Memory B cell (primary cell): Measurements from ENCODE around the gene UBE2R2.
"Not testable (repeated sequence)": the region's sequence is repeated elsewhere in the genome, so short reads cannot be mapped to it uniquely, and the experiment has no call there.

ENCODE experiments used
- ATAC-seq: fragments of 150-1000 bp; cut with Tn5 transposase; 2 replicates; pipeline ENCODE4 v1.10.0; 2021; ENCODE audit warnings: low read depth, mild to moderate bottlenecking, moderate library complexity
- DNase-seq, 2 donors: peaks; one replicate each; pipeline ENCODE4 v3.0.0; 2022; ENCODE audit warnings: low spot score in 2 of 2
- H3K27ac Mint-ChIP-seq: one replicate; pipeline ENCODE4 v1.8.0; 2022; ENCODE audit warnings: mild to moderate bottlenecking, moderate library complexity, mixed read lengths
- H3K27me3 Mint-ChIP-seq: one replicate; pipeline ENCODE4 v1.8.0; 2022; ENCODE audit warnings: mixed read lengths
- H3K36me3 Mint-ChIP-seq: one replicate; pipeline ENCODE4 v1.8.0; 2022; ENCODE audit warnings: mild to moderate bottlenecking, mixed read lengths
- H3K4me1 Mint-ChIP-seq: one replicate; pipeline ENCODE4 v1.8.0; 2022; ENCODE audit warnings: mixed read lengths
- H3K4me3 Mint-ChIP-seq: one replicate; pipeline ENCODE4 v1.8.0; 2022; ENCODE audit warnings: mild to moderate bottlenecking, moderate library complexity, mixed read lengths
- H3K9me3 Mint-ChIP-seq: one replicate; pipeline ENCODE4 v1.8.0; 2022; ENCODE audit warnings: mixed read lengths

UBE2R2 gene

DNA sequence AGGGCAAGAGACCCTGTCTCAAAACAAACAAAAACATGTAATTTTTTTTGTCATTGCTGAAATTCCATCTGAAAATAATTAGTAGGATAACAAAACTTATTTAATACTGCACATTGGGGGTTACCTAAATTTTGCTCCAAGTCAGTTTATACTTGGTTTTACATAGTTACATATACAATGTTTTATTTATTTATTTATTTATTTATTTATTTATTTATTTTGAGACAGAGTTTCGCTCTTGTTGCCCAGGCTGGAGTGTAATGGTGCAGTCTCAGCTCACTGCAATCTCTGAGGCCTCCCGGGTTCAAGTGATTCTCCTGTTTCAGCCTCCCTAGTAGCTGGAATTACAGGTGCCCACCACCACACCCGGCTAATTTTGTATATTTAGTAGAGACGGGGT lies 52.3 kb downstream of the UBE2R2 start:
- not testable (repeated sequence) for DNase-seq

DNA sequence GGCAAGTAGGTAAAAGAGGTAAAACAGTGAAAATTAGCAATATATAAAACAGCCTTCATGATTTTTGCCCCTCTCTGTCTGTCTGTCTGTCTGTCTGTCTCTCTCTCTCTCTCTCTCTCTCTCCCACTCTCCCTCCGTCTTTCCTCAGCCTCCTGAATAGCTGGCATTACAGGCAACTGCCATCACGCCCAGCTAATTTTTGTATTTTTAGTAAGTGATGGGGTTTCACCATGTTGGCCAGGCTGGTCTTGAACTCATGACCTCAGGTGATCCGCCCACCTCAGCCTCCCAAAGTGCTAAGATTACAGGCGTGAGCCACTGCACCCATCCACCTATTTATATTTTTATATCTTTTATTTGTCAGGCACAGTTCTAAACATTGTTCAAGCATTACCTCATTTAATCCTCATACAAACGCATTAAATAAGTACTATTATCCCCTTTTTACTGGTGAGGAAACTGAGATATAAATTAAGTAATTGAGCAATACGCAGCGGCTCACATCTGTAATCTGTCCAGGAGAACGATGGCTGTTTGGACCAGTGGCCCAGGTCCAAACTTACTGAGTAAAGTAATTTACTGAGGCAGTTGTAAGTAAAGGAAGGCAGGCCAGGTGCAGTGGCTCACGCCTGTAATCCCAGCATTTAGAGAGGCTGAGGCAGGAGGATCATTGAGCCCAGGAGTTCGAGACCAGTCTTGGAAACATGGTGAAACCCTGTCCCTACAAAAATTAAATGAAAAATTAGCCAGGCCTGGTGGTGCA lies 60.9 kb downstream of the UBE2R2 start:
- no peak for DNase-seq
- no peaks in the 10 kb centered on the region for H3K27me3 Mint-ChIP-seq
- H3K27ac Mint-ChIP-seq = peak overlapping the region; percentile 31
- H3K9me3 Mint-ChIP-seq = no peaks in the 10 kb centered on the region
- no peaks in the 10 kb centered on the region for H3K36me3 Mint-ChIP-seq
- peaks cover 19% of the 10 kb centered on the region for H3K4me1 Mint-ChIP-seq
- no peak for ATAC-seq
- no peak overlapping the region for H3K4me3 Mint-ChIP-seq

More for the DNA sequence above, 52.3 kb downstream of the UBE2R2 start:
- not testable (repeated sequence) for H3K9me3 Mint-ChIP-seq, H3K27ac Mint-ChIP-seq, H3K27me3 Mint-ChIP-seq, ATAC-seq, H3K36me3 Mint-ChIP-seq, H3K4me3 Mint-ChIP-seq
- H3K4me1 Mint-ChIP-seq = peaks cover 16% of the 10 kb centered on the region

DNA sequence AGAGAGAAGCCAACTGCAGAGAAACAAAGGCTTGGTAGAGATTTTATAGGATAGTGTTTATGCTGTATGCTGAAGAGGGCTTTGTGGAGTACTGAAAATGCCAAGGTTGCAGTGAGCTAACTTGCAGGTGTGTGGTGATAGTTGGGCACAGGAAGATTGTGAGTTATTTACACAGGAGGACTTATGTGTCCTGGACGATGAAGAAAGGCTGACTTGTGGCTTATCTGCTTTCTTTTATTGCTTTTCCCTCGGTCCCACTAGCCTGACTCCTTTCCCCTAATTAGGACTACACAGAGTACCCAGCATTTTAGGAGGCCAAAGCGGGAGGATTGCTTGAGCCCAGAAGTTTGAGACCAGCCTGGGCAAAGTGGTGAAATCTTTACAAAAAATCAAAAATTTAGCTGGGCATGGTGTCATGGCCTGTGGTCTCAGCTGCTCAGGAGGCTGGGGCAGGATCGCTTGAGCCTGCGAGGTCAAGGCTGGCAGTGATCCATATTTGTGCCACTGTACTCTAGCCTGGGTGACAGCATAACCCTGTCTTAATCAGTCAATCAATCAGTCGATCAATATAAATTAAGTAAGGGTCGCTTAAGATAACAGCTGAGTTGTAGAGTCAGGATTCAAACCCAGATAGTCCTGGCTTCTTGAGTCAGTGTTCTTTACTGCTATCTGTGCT lies 61.9 kb downstream of the UBE2R2 start:
- DNase-seq (no peak), ATAC-seq (no peak)
- H3K9me3 Mint-ChIP-seq = no peaks in the 10 kb centered on the region
- no peaks in the 10 kb centered on the region for H3K27me3 Mint-ChIP-seq
- H3K4me1 Mint-ChIP-seq = peaks cover 19% of the 10 kb centered on the region
- H3K27ac Mint-ChIP-seq = no peak overlapping the region
- no peaks in the 10 kb centered on the region for H3K36me3 Mint-ChIP-seq
- H3K4me3 Mint-ChIP-seq = no peak overlapping the region

DNA sequence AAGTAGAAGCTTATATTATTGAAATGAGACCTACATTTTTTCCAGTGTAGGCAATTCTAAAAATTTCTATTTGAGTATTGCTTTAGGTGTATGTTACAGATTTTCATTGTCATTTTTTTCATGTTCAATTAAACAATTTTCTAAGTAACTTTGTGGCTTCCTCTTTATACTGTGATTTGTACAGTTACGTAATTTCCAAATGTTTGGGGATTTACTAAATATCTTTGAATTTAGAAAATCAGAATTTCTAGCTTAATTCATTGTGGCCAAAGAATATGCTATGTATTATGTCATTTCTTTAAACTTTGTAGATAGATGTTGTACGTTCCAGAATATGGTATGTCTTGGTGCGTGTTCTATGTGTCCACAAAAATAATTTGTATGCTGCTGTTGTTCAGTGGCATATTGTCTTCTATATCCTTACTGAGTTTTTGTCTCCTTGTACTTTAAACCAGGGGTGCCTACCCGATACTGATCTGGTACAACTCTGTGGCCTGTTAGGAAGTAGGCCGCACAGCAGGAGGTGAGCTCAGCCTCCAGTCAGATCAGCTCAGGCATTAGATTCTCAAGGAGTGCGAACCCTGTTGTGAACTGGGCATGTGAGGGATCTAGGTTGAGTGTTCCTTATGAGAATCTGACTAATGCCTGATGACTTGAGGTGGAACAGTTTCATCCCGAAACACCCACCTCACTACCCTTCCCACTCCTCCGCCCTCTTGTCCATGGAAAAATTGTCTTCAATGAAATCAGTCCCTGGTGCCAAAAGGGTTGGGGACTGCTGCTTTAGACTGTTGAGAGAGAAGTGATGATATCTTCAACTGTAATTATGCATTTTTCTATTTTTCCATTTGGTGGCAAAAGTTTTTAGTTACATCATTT lies 63.5 kb downstream of the UBE2R2 start:
- Mint-ChIP-seq H3K4me3 (no peak overlapping the region), H3K27me3 (no peaks in the 10 kb centered on the region), H3K27ac (peak overlapping the region; percentile 56), H3K9me3 (no peaks in the 10 kb centered on the region), H3K4me1 (peaks cover 21% of the 10 kb centered on the region), H3K36me3 (no peaks in the 10 kb centered on the region)
- no peak for ATAC-seq
- DNase-seq = no peak

DNA sequence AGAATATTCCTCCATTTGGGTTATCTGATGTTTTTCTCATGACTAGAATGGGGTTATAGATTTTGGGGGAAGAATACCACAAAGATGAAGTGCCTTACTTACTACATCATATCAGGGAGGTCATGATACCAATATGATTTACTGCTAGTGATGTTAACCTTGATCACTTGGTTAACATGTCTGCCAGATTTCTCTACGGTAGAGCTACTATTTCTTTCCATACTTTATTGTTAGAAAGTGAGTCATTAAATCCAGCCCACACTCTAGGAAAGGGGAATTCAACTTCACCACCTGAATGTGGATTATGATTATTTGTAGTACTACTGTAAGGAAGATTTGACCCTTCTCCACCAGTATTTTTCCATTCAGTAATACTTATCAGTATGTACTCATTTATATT lies 64.7 kb downstream of the UBE2R2 start:
- Mint-ChIP-seq H3K36me3 (peaks cover 2% of the 10 kb centered on the region), H3K4me1 (peaks cover 21% of the 10 kb centered on the region), H3K9me3 (no peaks in the 10 kb centered on the region), H3K27me3 (no peaks in the 10 kb centered on the region), H3K27ac (peak overlapping the region; percentile 56), H3K4me3 (no peak overlapping the region)
- ATAC-seq (no peak), DNase-seq (no peak)

DNA sequence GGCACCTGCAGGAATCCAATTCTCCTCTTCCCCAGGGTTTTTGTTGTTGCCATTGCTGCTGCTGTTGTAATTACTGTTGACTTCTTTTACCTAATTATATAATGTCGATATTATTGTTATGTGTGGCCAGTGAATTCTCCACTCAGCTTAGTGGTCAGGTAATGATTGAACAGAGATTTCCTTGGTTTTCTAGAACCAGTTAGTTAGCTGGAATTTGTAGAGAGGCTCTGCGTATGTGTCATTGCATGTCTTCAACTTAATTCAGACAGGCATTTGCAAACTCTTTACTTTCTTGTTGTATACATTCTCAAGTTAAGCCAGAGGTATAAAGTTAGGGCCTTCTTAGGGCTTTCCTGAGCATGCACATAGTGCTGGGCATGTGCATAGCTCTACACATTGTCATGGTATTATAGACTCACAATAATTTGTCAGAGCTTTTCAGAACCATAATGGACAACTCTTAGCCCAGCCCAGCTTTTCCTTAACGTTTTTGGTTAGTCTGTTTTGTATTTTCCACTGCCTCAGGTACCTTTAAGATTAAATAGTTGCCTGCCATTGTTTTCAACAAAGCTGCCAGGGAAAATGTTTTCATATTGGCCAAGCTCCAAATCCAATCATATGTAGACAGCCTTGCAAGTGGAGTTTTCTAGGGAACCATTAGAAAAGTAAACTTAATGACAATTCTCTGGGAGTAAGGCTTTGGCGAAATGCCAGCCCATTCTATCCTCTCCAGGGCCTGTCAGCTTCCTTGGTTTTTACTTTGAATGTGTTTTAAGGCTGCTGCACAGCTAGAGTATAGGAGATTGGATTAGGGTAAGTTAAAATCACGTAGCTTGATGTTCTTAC lies 68.1 kb downstream of the UBE2R2 start:
- Mint-ChIP-seq H3K4me1 (peaks cover 12% of the 10 kb centered on the region), H3K4me3 (no peak overlapping the region), H3K27me3 (no peaks in the 10 kb centered on the region), H3K36me3 (peaks cover 7% of the 10 kb centered on the region), H3K9me3 (no peaks in the 10 kb centered on the region), H3K27ac (no peak overlapping the region)
- DNase-seq = no peak
- no peak for ATAC-seq

DNA sequence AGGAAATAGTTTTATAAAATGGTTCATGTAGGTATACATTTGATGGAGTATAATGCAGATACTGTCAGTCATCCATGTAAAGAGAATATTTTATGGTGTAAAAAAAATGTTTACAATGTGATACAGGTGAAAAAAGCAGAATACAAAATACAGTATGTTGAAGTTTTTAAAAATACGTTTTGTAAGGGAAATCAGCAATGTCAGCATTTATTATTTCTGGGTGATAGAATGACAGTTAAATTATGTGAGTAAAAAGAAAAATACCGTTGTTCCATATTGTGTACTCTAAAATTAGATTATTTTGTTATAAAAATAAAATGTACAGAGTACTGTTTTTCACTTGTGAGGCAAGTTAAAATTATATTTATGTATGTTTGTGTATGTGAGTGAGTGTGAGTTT lies 69.0 kb downstream of the UBE2R2 start:
- Mint-ChIP-seq H3K27ac (no peak overlapping the region), H3K27me3 (no peaks in the 10 kb centered on the region), H3K9me3 (no peaks in the 10 kb centered on the region), H3K4me1 (peaks cover 8% of the 10 kb centered on the region), H3K4me3 (no peak overlapping the region), H3K36me3 (peaks cover 11% of the 10 kb centered on the region)
- ATAC-seq = no peak
- no peak for DNase-seq

DNA sequence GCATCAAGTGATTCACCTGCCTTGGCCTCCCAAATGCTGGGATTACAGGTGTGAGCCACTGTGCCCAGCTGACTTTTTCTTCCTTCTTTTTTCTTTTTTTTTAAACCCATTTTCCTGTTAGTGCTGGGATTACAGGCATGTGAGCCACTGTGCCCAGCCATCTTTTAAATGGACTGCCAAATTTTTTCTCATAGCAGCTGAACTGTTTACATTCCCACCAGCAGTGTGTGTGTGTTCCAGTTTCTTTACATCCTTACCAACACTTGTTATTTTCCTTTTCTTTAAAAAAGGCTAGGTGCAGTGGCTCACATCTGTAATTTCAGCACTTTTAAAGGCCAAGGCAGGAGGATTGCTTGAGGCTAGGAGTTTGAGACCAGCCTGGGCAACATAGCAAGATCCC lies 76.9 kb downstream of the UBE2R2 start:
- Mint-ChIP-seq H3K4me1 (peaks cover 6% of the 10 kb centered on the region), H3K4me3 (no peak overlapping the region), H3K9me3 (no peaks in the 10 kb centered on the region), H3K27me3 (no peaks in the 10 kb centered on the region), H3K27ac (no peak overlapping the region), H3K36me3 (peaks cover 21% of the 10 kb centered on the region)
- DNase-seq (no peak), ATAC-seq (no peak)

DNA sequence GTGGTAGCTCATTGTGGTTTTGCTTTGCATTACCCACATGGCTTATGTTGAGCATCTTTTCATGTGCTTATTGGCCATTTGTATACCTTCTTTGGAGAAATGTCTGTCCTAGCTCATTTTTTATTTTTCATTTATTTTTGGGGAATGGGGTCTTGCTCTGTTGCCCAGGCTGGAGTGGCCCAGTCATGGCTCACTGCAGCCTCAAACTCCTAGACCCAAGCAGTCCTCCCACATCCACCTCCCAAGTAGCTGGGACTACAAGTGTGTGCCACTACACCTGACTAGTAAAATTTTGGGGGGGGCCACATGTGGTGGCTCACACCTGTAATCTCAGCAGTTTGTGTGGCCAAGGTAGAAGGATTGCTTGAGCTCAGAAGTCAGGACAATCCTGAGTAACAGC lies 77.4 kb downstream of the UBE2R2 start:
- ATAC-seq (no peak), DNase-seq (no peak)
- H3K27me3 Mint-ChIP-seq = no peaks in the 10 kb centered on the region
- no peak overlapping the region for H3K4me3 Mint-ChIP-seq
- no peaks in the 10 kb centered on the region for H3K9me3 Mint-ChIP-seq
- H3K4me1 Mint-ChIP-seq = peaks cover 6% of the 10 kb centered on the region
- peaks cover 21% of the 10 kb centered on the region for H3K36me3 Mint-ChIP-seq
- no peak overlapping the region for H3K27ac Mint-ChIP-seq

DNA sequence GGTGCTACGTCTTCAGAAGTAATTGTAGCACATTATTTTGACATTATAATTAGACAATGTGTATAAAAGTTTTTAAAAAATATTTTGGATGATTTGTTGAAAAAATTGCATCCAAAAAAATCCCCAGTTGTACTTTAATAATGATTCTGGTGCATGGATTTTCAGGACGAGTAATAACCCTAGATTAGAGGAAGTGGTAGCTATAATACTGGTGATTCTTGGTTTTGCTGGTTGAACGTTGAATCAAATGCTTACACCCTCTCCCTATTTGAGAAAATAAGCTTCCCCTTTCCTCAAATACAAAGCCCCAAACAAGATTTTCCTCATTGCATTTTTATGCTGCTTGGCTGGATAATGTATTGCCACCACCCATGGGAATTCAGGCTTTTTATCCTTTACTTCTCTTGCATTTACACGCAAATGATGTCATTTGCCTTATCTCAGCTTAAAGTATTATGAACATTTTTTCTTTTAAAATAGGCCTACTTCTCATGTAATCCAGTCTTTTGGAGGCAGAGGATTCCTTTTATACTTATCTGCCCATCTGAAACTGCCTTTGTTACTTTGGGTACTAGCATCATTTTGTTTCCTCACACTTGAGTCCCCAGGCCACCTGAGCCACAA lies 86.3 kb downstream of the UBE2R2 start:
- ATAC-seq = no peak
- H3K27me3 Mint-ChIP-seq = no peaks in the 10 kb centered on the region
- H3K9me3 Mint-ChIP-seq = no peaks in the 10 kb centered on the region
- H3K4me3 Mint-ChIP-seq = no peak overlapping the region
- no peak overlapping the region for H3K27ac Mint-ChIP-seq
- DNase-seq = no peak
- peaks cover 17% of the 10 kb centered on the region for H3K36me3 Mint-ChIP-seq
- peaks cover 16% of the 10 kb centered on the region for H3K4me1 Mint-ChIP-seq

DNA sequence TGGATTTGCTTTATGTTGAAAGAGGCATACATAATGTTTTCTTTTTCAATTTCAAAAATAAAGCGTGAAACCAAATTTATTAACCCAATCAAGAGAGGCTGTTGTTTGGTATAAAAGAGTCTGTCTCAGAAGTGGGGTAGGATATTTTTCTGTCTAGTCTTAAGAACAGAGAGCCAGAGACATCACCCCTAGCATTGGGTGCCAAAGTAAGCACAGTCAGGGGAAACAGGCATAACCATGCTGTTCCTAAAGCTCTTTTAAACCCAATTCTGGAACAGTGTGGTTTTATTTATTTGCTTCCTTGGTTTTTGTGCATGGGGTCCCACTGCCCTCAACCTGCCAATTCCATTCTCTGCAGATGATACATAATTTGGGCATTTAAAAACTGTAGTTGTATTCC lies 88.2 kb downstream of the UBE2R2 start:
- peaks cover 16% of the 10 kb centered on the region for H3K4me1 Mint-ChIP-seq
- no peaks in the 10 kb centered on the region for H3K9me3 Mint-ChIP-seq
- DNase-seq (no peak), ATAC-seq (no peak)
- H3K36me3 Mint-ChIP-seq = peaks cover 16% of the 10 kb centered on the region
- H3K27ac Mint-ChIP-seq = no peak overlapping the region
- H3K4me3 Mint-ChIP-seq = no peak overlapping the region
- no peaks in the 10 kb centered on the region for H3K27me3 Mint-ChIP-seq

DNA sequence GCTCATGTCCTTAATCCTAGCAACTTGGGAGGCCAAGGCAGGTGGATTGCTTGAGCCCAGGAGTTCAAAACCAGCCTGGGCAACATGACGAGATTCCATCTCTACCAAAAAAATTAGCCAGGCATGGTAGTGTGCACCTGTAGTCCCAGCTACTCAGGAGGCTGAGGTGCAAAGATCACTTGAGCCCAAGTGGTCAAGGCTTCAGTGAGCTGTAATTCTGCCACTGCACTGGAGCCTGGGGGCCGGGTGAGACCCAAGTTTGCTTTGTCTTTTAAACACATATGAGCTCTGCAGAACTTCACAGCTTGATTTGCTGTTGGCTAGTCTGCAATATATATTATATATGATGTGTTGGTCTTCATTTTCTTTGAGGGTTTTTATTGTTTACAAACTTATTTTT lies 89.8 kb downstream of the UBE2R2 start:
- no peak for ATAC-seq
- DNase-seq = no peak
- no peak overlapping the region for H3K27ac Mint-ChIP-seq
- no peak overlapping the region for H3K4me3 Mint-ChIP-seq
- H3K9me3 Mint-ChIP-seq = no peaks in the 10 kb centered on the region
- peaks cover 14% of the 10 kb centered on the region for H3K4me1 Mint-ChIP-seq
- peaks cover 10% of the 10 kb centered on the region for H3K36me3 Mint-ChIP-seq
- H3K27me3 Mint-ChIP-seq = no peaks in the 10 kb centered on the region

DNA sequence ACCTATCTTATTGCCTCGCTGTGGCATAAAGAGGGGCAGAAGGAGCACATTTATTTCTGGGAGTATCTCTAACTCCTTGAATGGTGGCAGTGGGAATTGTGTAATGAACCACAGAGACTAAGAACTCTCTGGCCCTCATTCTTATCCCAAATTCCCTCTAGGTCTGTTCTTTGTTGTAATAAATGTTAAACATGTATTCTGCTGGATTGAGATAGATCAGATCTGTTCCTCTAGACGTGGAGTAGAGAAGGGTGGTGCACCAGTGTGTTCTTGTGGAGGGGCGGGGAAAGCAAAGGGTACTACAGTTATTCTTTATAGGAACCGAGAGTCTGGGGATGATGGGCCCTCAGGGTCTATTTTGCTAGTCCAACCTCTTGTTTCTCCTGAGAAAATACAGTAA lies 90.4 kb downstream of the UBE2R2 start:
- Mint-ChIP-seq H3K4me3 (no peak overlapping the region), H3K36me3 (peaks cover 10% of the 10 kb centered on the region), H3K9me3 (no peaks in the 10 kb centered on the region), H3K27ac (no peak overlapping the region), H3K27me3 (no peaks in the 10 kb centered on the region), H3K4me1 (peaks cover 14% of the 10 kb centered on the region)
- ATAC-seq (no peak), DNase-seq (no peak)
